HCT116 (cell line): ENCODE results near the gene FSTL4. TPM values are rescaled to one million over a fixed set of nuclear protein-coding genes. Genes with fewer than 3 reads are reported as not detected.

Experiments
- ATAC-seq: fragments of 200-7000 bp; cut with Tn5 transposase; 2 replicates; pipeline ENCODE4 v1.9.1; 2020; ENCODE audit warnings: mild to moderate bottlenecking, moderate library complexity
- BruUV-seq: library from RNA; stranded (reverse); fragments of 400-500 nt; replicated peaks from 2 replicates; lab custom pipeline; 2021; lab: Mats Ljungman, UMichigan
- CTCF ChIA-PET: fragments of 300-600 bp; sonication (Branson Sonifier 250); formaldehyde crosslinking; loops from one replicate; lab custom pipeline; 2021; ENCODE audit warnings: antibody characterized with exemption; lab: Charles Lee
- POLR2A ChIA-PET: fragments of 300-600, 350-600 bp; sonication (Branson Sonifier 250); formaldehyde crosslinking; loops from one replicate; lab custom pipeline; 2021; ENCODE audit warnings: antibody characterized with exemption; lab: Charles Lee
- RAD21 ChIA-PET, 2 experiments: fragments of 300-600 bp; sonication (Branson Sonifier 250); formaldehyde crosslinking; loops; one replicate each; lab custom pipeline; 2023; ENCODE audit warnings: low total read pairs in 2 of 2; ENCODE audit not compliant: uncharacterized antibody in 2 of 2, unreplicated experiment in 2 of 2, low non-redundant PET in 1 of 2; lab: Charles Lee
- DNase-seq: peaks from one replicate; pipeline ENCODE4 v3.0.0-alpha.2; 2010; ENCODE audit warnings: low read depth, low spot score
- H2AFZ ChIP-seq: fragments of 200-600 bp; shearing (Covaris generic), sonication (generic); 2 replicates; pipeline ENCODE4 v1.6.1; 2017; ENCODE audit warnings: low read depth, mixed run types, mixed read lengths, antibody characterized with exemption, low read length; ENCODE audit not compliant: poor library complexity, severe bottlenecking
- H3K27ac ChIP-seq: 2 replicates; pipeline ENCODE4 v1.5.1; 2012; ENCODE audit warnings: low read depth, low read length
- H3K27me3 ChIP-seq: fragments of 200-600 bp; sonication (generic); 2 replicates; pipeline ENCODE4 v1.6.1; 2016; ENCODE audit warnings: mixed run types, low read length, mixed read lengths; ENCODE audit not compliant: insufficient read depth
- H3K36me3 ChIP-seq, 2 experiments: fragments of 200-500 bp in 1 of 2; fragments of 200-600 bp in 1 of 2; sonication (Bioruptor generic) in 1 of 2; sonication (generic) in 1 of 2; 2 replicates each; pipeline versions ENCODE4 v1.5.1 to v1.6.1; 2014 to 2016; ENCODE audit warnings: low read length in 2 of 2, inconsistent platforms in 1 of 2, mixed read lengths in 1 of 2, mixed run types in 1 of 2; ENCODE audit not compliant: insufficient read depth in 2 of 2, control insufficient read depth in 1 of 2
- H3K4me1 ChIP-seq, 2 experiments: fragments of 200-600 bp in 1 of 2; sonication (generic) in 1 of 2; 2 replicates each; pipeline versions ENCODE4 v1.5.1 to v1.6.1; 2012 to 2017; ENCODE audit warnings: low read length in 2 of 2, inconsistent platforms in 1 of 2, mild to moderate bottlenecking in 1 of 2, mixed read lengths in 1 of 2, mixed run types in 1 of 2, moderate library complexity in 1 of 2; ENCODE audit not compliant: insufficient read depth in 2 of 2, control insufficient read depth in 1 of 2
- H3K4me2 ChIP-seq: fragments of 200-600 bp; sonication (generic); 2 replicates; pipeline ENCODE4 v1.6.1; 2017; ENCODE audit warnings: mixed run types, low read length, mixed read lengths
- H3K4me3 ChIP-seq, 2 experiments: fragments of 200-600 bp in 1 of 2; sonication (generic) in 1 of 2; replicated peaks in 1 of 2; 2 replicates each; pipeline ENCODE4 v1.5.1; 2011 to 2016; ENCODE audit warnings: low read length in 2 of 2, control low read depth in 1 of 2, low read depth in 1 of 2, mild to moderate bottlenecking in 1 of 2, mixed read lengths in 1 of 2, mixed run types in 1 of 2
- H3K79me2 ChIP-seq: fragments of 200-600 bp; sonication (generic); 2 replicates; pipeline ENCODE4 v1.6.1; 2017; ENCODE audit warnings: mild to moderate bottlenecking, mixed run types, low read length, moderate library complexity, mixed read lengths; ENCODE audit not compliant: insufficient read depth
- H3K9ac ChIP-seq: fragments of 200-600 bp; sonication (generic); 2 replicates; pipeline ENCODE4 v1.6.1; 2016; ENCODE audit warnings: low read length, mixed read lengths
- H3K9me2 ChIP-seq: fragments of 200-600 bp; sonication (generic), shearing (Covaris generic); 2 replicates; pipeline ENCODE4 v1.6.1; 2017; ENCODE audit warnings: mixed run types, mild to moderate bottlenecking, moderate library complexity; ENCODE audit not compliant: insufficient read depth
- H3K9me3 ChIP-seq, 2 experiments: fragments of 200-500 bp in 1 of 2; fragments of 200-600 bp in 1 of 2; sonication (Bioruptor generic) in 1 of 2; sonication (generic) in 1 of 2; 2 replicates each; pipeline ENCODE4 v1.6.1; 2014 to 2017; ENCODE audit warnings: low read length in 2 of 2, mixed read lengths in 2 of 2, inconsistent platforms in 1 of 2, low read depth in 1 of 2, mild to moderate bottlenecking in 1 of 2, mixed run types in 1 of 2, moderate library complexity in 1 of 2; ENCODE audit not compliant: control insufficient read depth in 1 of 2, insufficient read depth in 1 of 2
- H4K20me1 ChIP-seq: fragments of 200-600 bp; sonication (generic), shearing (Covaris generic); 2 replicates; pipeline ENCODE4 v1.6.1; 2017; ENCODE audit warnings: mixed run types, mild to moderate bottlenecking, moderate library complexity; ENCODE audit not compliant: insufficient read depth
- CTCF ChIP-seq, 3 experiments: fragments of 200-600 bp in 1 of 3; sonication (generic) in 1 of 3; IDR thresholded peaks in 2 of 3; conservative IDR thresholded peaks in 1 of 3; 2 replicates each; pipeline ENCODE4 v1.5.1; 2012 to 2017; ENCODE audit warnings: low read depth in 2 of 3, low read length in 2 of 3, antibody characterized with exemption in 1 of 3, borderline replicate concordance in 1 of 3, control low read depth in 1 of 3, mild to moderate bottlenecking in 1 of 3, mixed read lengths in 1 of 3, mixed run types in 1 of 3, moderate library complexity in 1 of 3; ENCODE audit not compliant: insufficient read depth in 1 of 3
- EZH2phosphoT487 ChIP-seq: fragments of 200-600 bp; IDR thresholded peaks from 2 replicates; pipeline ENCODE4 v1.6.1; 2018; ENCODE audit warnings: antibody characterized with exemption, borderline replicate concordance
- intact Hi-C: fragments of 100-400 bp; cut with micrococcal nuclease; formaldehyde crosslinking; loops from 2 replicates; pipeline ENCODE4 v1.10.0; 2022
- total RNA-seq: library from RNA; stranded (reverse); gene quantifications from one replicate; pipeline ENCODE4 v1.2.1, GENCODE V29; 2021; ENCODE audit not compliant: unreplicated experiment
- TF ChIP-seq, protein P1 (sequence below): IDR thresholded peaks from 2 replicates; pipeline ENCODE4 v1.6.1; 2011; ENCODE audit warnings: mild to moderate bottlenecking, low read length, moderate library complexity; ENCODE audit not compliant: insufficient replicate concordance; ENCODE audit errors: extremely low read depth

FSTL4 gene
- total RNA-seq, 1 experiment from 2014 or later: 0.37 TPM

DNA sequence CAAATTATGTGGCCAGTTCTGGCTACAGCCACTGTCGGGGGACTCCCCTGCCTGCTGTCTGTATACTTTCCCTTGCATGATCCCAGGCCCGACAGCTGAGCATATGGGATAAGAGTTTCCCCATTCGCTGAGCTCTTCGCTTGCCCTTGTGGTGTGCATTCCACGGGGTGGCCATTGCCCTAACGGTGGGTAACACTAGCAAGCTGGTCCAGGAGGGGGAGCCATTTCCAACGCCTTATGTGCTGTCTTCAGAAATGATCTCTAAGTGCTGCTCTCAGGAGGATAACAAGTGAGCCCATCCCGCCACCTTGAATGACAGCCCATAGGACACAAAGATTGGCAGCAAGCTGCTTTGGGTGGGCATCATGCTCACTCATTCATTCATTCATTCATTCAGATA, 190.9 kb downstream of the FSTL4 start:
- peak; percentile 65 for ATAC-seq
- ChIA-PET RAD21 (no interaction called here), POLR2A (no interaction called here), CTCF (interaction anchor here (1.0 to 1.3 kb wide), 6 partner anchors 10 to 524 kb away, joined by 3 to 9 read pairs (median 4); no protein-coding TSS in a partner anchor)
- Histone ChIP-seq H2AFZ (no peak overlapping the region), H4K20me1 (no peaks in the 10 kb centered on the region), H3K4me3 (no peak overlapping the region), H3K9ac (no peak overlapping the region), H3K9me3 (no peaks in the 10 kb centered on the region), H3K4me2 (no peak overlapping the region), H3K4me1 (peaks cover 0 to 9% of the 10 kb centered on the region in 2 experiments; a peak in 1 of 4 replicates), H3K36me3 (no peaks in the 10 kb centered on the region), H3K27me3 (0 out of 2 replicates have a peak, but pooled peaks cover 3% of the 10 kb centered on the region), H3K9me2 (no peaks in the 10 kb centered on the region), H3K27ac (no peak overlapping the region), H3K79me2 (no peaks in the 10 kb centered on the region)
- no TSS peak for BruUV-seq
- DNase-seq: no peak
- intact Hi-C loops: loop anchor here (5.0 kb wide), 1 partner anchor 521 kb away; no protein-coding TSS in a partner anchor
- TF ChIP-seq, protein P1, sequence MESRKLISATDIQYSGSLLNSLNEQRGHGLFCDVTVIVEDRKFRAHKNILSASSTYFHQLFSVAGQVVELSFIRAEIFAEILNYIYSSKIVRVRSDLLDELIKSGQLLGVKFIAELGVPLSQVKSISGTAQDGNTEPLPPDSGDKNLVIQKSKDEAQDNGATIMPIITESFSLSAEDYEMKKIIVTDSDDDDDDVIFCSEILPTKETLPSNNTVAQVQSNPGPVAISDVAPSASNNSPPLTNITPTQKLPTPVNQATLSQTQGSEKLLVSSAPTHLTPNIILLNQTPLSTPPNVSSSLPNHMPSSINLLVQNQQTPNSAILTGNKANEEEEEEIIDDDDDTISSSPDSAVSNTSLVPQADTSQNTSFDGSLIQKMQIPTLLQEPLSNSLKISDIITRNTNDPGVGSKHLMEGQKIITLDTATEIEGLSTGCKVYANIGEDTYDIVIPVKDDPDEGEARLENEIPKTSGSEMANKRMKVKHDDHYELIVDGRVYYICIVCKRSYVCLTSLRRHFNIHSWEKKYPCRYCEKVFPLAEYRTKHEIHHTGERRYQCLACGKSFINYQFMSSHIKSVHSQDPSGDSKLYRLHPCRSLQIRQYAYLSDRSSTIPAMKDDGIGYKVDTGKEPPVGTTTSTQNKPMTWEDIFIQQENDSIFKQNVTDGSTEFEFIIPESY: no peak
- TF ChIP-seq CTCF (IDR thresholded peaks at IDR 0.05 in 2 of 3, conservative IDR thresholded peaks at IDR 0.05 in 1 of 3; ENCODE audit: borderline replicate concordance in 1 of 3, insufficient read depth in 1 of 3, low read depth in 2 of 3, low read length in 2 of 3) (peak in 2 of 3 experiments; percentile 44 to 47; a peak in 3 of 6 replicates), EZH2phosphoT487 (no peak)
